COR-L47 (cell line): ENCODE measurements around the gene ANKRD39.

ENCODE experiments used
- DNase-seq: peaks from one replicate; lab custom pipeline; 2025; lab: John Stamatoyannopoulos, UW

The ANKRD39 gene

DNA sequence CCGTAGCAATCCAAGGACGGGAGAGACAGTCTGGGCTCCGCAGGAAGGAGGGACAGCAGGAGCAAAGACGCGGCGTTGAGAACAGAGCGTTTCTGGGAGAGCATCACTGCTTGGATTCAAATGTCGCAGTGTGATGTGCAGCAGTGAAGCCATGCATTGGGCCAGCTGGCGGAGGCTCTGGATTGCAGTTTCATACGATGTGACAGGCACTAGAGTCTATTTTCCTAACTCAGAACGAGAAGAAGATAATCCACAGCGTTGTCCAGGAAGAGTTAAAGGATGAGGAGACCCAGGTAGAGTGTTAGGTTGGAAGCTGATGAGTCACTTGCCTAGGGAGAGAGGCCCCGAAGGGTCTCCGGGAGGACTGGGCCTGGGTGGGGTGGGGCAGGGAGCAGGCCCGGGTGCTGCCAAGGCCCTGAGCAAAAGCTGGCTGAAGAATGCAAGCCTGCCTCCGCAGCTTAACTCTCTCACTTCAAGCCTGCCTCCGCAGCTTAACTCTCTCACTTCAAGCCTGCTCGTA lies 29.7 kb upstream of the ANKRD39 start:
- DNase-seq = no peak

GRCh38 chr2:96885432-96886347 lies 27.9 kb upstream of the ANKRD39 start:
- no peak for DNase-seq

DNA sequence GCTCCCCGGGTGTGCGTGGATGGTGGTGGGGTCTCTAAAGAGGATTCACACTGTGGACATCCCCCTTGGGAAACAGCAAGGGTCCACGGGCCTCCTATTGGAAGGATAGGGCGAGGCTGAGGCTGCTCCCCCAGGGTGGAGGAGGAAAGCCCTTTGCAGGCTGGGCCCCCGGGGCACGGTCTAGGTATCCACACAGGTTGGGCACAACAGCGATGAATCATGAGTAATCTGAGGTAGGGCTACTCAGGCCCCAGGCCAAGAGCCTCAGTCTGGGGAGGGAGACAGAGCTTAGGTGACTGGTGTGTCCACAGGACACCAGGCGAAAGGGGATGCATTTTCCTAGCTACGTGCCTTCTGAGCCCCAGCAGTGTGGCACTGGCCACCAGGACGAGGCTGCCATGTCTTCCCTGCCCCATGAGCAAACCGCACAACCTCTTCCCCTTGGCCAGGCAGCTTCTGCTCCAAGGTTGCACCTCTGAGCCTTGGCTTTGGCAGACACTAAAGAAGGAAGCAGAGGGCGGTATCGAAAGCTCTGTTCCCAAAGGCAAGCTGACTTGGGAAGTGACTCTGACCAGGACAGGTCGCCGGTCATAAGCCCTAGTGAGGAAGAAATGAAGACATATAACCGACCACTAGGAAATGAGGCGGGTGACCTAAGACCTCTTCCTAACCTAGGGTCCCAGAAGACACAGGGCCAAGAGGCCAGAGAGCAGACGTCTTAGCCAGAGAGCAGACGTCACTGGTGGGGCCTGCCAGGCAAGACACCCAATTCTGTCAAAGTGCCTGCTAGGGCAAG lies 26.7 kb upstream of the ANKRD39 start:
- no peak for DNase-seq

GRCh38 chr2:96883306-96883705 lies 25.5 kb upstream of the ANKRD39 start:
- DNase-seq = no peak

DNA sequence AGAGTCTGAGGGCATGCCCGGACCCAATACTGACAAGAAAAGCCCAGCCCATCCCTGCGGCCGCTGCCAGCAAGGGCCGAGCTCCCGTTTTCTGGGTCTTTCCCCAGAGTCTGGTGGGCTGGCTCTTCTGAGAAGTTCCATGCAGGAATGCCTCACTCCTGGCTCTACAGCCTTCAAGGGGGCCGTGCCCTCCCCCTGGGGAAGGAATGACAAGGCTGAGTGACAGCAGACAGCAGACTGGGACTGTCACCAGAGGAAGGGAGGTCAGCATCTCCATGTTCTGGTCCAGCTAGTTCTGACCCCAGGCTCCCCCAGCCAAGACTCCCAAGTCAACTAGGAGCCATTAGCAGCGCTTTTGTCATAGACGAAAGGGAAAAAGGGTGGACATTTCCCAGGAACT lies 25.1 kb upstream of the ANKRD39 start:
- no peak for DNase-seq

- DNase-seq = no peak
Measured at GRCh38 chr2:96882230-96882629, 24.4 kb upstream of the ANKRD39 start.

DNA sequence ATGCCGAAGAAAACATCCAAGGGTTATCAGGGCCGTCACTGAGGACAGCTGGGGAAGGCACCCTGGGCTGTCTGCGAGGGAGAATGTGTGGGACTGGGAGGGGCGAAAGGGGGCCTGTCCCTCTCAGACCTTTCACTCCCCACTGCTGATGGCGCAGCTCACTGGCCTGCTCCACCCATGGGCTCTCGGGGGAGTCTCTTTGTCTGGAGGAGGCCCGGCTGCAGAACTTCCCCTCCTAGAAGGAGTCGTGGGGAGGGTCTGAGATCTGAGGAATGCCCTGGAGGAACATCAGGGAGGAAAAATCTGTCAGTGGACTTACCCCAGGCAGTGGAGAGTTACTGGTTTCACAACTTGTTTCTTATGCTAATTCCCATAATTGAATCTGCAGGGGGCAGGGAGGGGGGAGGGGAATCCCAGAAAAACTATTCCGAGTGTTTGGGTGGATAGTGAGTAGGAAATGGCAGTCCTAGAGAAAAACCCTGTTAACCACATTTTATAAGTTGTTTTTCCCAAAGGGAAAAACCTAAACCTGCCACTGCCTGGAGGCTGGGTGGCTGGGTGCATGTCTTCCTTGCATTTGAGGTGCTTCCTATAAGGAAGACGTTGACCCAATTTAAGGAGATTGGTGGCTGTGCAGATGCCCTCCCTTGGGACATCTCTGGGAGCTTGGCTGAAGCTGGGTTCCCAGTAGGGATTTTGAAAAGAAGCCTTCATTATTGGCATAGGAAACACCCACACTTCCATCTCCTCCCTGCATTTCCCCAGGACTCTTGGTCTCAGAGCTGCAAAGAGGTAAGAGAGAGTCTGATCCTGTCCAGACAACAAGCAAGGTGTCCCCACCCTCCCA lies 23.8 kb upstream of the ANKRD39 start:
- no peak for DNase-seq

DNA sequence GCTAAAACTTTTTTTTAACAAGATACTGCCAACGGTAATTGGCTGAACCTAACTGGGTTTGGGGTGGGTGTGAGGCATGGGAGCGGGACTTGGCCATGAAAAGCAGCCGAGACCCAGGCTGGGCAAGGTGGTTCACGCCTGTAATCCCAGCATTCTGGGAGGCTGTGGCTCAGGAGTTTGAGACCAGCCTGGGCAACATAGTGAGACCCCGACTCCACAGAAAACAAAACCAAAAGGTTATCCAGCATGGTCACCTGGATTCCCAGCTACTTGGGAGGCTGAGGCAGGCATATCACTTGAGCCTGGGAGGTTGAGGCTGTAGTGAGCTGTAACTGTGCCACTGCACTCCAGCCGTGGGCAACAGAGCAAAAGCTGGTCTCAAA lies 23.1 kb upstream of the ANKRD39 start:
- no peak for DNase-seq

DNA sequence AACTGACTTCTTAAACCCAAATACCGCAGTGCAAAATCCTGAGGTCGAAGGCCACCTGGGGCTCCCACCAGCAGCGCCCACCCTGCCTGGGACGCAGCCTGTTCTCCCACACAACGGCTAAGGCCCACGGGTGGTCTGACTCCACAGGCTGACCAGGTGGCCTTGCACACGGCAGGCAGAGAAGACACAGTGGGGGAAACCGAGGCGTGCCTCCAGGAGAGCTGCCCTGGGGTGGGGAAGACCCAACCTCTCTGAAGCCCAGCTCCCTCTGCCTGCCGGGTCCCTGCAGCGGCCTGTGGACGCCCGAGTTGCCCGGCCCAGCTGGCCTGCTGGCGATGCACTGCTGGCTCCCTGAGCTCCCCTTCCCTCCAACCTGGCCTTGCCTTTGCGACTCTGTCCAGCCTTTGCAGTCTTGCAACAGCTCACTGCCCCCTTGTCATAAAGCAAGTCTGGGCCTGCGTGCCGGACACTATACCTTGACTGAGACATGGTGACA lies 21.8 kb upstream of the ANKRD39 start:
- no peak for DNase-seq

GRCh38 chr2:96878796-96879544 lies 21.2 kb upstream of the ANKRD39 start:
- DNase-seq = no peak

- no peak for DNase-seq
Measured at GRCh38 chr2:96878171-96878570, 20.4 kb upstream of the ANKRD39 start.

DNA sequence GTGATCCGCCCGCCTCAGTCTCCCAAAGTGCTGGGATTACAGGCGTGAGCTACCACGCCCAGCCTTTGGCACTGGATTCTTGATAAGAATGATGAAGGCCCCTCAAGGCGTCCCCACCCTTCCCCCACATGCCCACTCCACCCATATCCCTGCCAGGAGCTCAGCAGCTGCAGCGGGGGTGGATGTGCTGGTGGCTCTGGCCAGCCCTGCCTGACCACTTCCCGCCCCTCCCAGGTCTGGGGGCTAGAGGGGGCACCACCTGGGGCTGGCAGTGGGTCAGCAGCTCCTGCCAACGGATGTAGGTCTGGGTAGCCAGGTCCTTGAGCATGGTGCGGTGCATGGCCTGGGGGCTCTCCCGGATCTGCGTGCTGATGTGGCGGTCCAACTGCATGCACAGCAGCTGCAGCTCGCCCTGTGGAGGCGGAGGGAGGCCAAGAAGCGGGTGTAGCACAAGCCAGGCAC lies 19.8 kb upstream of the ANKRD39 start:
- no peak for DNase-seq

- DNase-seq = no peak
Measured at GRCh38 chr2:96877042-96877451, 19.2 kb upstream of the ANKRD39 start.

DNA sequence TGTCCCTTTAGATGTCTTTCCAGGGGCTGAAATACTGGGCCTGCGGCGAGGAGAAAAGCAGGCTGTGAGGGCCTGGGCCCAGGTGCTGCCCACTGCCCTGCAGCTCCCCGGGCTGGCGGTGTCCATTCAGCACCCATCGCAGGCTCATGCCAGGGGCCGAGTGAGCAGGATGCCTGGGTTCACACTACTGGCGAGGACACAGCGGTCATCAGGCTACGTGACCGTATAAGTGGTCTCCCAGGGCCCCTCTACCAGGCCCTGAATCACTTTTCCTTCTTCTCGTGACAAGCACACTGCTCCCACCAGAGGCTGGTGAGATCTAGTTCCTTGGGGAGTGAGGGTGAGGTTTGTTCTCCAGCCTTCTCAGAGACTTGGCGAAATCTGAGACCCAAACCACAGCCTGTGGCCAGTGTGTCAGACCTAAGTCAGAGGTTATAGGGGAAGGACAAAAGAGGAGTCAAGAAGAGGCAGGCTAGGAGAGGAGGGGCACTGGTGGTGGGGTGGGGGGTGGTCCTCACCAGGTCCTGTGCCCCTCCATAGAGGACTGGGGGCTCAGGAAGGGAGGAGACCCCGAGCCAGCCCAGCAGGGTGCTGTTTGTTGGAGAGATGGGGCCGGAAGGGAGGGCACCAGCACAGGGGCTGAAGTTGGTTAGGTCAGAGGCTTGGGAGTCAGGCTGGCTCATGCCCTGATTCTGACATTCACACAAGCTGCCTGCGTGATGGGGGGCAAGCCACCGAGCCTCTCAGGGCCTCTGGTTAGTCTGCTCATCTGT lies 18.6 kb upstream of the ANKRD39 start:
- no peak for DNase-seq

DNA sequence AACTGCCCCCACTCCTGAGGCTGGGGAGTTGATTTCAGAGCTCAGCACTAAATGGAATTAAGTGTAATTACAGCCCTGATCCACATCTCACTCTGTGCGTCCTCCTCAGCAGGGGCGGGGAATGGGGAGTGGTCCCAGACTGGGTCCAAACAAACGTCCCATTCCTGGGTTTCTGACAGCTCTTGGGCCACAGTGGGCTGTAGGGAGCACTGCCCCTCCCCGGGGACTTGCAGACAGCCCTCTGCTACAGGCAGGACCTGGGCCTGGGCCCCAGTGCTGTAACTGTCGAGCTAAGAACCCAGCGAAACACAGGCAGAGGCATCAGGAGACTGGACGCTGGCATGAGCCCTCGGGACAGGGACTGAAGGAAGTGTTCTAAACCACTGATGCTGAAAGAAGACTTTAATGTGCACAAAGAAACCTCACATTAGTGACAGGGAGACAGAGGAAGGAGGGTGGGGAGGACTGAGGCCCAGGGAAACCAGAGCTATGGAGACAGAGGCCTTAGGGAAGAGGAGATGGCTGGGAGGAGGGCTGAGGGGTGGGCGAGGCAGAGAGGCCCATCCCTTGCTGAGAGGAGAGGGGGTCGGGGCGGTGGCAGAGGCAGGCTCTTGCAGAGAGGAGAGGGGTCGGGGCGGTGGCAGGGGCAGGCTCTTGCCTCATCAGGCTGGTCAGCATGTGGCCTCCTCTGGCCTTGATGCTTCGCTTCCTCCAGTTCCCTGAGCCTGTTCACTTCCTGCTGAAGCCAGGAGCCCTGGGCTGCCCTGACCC lies 17.9 kb upstream of the ANKRD39 start:
- DNase-seq = no peak

GRCh38 chr2:96874198-96874831 lies 16.5 kb upstream of the ANKRD39 start:
- DNase-seq = no peak

GRCh38 chr2:96873651-96874096 lies 15.9 kb upstream of the ANKRD39 start:
- no peak for DNase-seq

DNA sequence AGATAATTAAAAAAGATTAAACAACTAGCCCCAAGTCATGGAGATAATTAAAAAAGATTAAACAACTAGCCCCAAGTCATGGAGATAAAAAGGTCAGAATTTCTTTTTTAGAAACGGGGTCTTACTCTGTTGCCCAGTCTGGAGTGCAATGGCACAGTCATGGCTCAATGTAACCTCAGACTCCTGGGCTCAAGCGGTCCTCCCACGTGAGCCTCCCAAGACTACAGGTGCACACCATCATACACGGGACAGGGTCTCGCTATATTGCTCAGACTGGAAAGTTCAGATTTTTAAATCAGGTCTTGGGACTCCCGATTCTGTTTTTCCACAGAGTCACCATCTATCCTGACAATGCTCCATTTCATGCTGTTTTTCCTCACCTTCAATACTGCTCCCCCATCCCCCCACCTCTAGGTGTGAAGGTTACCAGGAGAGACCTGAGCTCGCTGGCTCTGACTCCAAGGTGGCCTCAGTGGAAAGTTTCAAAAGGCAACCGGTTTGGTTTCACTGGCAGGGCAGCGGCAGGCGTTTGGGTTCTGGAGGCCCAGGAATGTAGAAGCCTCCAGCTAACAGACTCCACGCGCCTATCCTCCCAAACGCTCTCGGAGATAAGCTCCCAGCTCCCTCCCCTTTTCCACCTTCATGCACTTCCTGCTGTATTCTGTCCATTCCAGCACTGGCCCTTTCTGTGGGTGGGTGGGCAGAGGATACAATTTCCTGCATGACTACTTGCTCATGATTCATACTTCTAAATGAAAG lies 15.0 kb upstream of the ANKRD39 start:
- DNase-seq = no peak
